Loucy (cell line): ENCODE data around the gene UQCC5.

Experiments
- EZH2phosphoT487 ChIP-seq: fragments of 200-600 bp; IDR thresholded peaks from 2 replicates; pipeline ENCODE4 v1.6.1; 2018; ENCODE audit warnings: antibody characterized with exemption, mild to moderate bottlenecking, moderate library complexity, borderline replicate concordance
- TF ChIP-seq, protein P1 (sequence below): fragments of 200-600 bp; sonication (generic); conservative IDR thresholded peaks from 2 replicates; pipeline ENCODE4 v1.5.1; 2014; ENCODE audit warnings: mild to moderate bottlenecking, antibody characterized with exemption, low read length

DNA sequence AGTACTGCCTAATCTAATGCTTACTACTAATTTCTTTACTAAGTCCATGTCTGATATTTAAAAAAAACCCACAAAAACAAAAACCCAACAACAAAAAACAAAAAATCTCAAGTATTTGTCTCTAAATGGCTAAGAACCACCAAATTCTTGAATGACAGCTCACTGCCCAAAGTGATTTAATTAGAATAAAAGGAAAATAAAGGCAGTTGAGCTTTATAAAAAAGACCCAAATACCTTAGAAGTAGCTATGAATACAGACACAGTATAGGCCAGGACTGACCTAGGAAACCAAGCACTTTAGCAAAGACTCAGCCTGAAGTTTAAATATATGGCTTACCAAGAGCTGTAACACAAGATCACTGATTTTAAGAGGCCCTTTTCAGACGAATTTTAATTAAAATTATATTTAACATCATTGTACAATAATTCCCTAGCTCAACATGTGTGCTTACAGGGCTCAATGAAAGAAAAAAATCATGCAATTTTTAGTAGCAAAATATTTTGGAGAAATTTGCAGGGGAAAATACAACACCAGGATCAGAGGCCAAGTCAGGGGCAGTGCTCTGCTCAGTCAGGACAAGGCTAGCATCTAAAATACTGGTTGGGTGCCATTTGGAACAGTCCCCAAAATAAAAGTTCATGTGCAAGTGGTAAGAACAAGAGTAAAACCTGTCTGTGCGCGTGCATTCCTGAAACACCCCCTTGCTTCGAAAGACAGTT is 24.8 kb downstream of the UQCC5 start:
- TF ChIP-seq, protein P1, sequence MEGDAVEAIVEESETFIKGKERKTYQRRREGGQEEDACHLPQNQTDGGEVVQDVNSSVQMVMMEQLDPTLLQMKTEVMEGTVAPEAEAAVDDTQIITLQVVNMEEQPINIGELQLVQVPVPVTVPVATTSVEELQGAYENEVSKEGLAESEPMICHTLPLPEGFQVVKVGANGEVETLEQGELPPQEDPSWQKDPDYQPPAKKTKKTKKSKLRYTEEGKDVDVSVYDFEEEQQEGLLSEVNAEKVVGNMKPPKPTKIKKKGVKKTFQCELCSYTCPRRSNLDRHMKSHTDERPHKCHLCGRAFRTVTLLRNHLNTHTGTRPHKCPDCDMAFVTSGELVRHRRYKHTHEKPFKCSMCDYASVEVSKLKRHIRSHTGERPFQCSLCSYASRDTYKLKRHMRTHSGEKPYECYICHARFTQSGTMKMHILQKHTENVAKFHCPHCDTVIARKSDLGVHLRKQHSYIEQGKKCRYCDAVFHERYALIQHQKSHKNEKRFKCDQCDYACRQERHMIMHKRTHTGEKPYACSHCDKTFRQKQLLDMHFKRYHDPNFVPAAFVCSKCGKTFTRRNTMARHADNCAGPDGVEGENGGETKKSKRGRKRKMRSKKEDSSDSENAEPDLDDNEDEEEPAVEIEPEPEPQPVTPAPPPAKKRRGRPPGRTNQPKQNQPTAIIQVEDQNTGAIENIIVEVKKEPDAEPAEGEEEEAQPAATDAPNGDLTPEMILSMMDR: no peak
- no peak for TF ChIP-seq EZH2phosphoT487
